B cell (primary cell): ENCODE data around the gene ZNF558. TPM values are rescaled to one million over a fixed set of nuclear protein-coding genes. Genes with fewer than 3 reads are reported as not detected.

Source experiments
- ATAC-seq: fragments of 200-7000 bp; cut with Tn5 transposase; one replicate; pipeline ENCODE4 v1.10.0; 2021; ENCODE audit warnings: low read depth, mild to moderate bottlenecking, moderate number of reproducible peaks, moderate library complexity
- CTCF ChIA-PET: fragments of 350-600 bp; sonication (Branson Sonifier 250); formaldehyde crosslinking; loops from one replicate; lab custom pipeline; 2021; ENCODE audit warnings: antibody characterized with exemption, inconsistent platforms; lab: Charles Lee
- POLR2A ChIA-PET: fragments of 350-600 bp; sonication (Branson Sonifier 250); formaldehyde crosslinking; loops from one replicate; lab custom pipeline; 2021; ENCODE audit warnings: antibody characterized with exemption; lab: Charles Lee
- DNase-seq: peaks from one replicate; pipeline ENCODE4 v3.0.0; 2013
- H2AFZ ChIP-seq: 2 replicates; pipeline ENCODE4 v1.6.1; 2012; ENCODE audit warnings: mild to moderate bottlenecking, low read depth, low read length; ENCODE audit not compliant: insufficient read depth, poor library complexity, severe bottlenecking
- H3K27ac ChIP-seq, 2 donors: 1 replicate in 1 of 2; 2 replicates in 1 of 2; pipeline ENCODE4 v1.5.1; 2012 to 2013; ENCODE audit warnings: low read length in 2 of 2, mild to moderate bottlenecking in 2 of 2, moderate library complexity in 1 of 2
- H3K27me3 ChIP-seq, 4 experiments: fragments of 200-600 bp in 1 of 4; sonication (generic) in 1 of 4; replicated peaks in 1 of 4; 1 replicate in 2 of 4; 2 replicates in 2 of 4; pipeline versions ENCODE4 v1.6.1 to v1.7.0; 2013 to 2016; ENCODE audit warnings: low read length in 3 of 4, mild to moderate bottlenecking in 2 of 4, mixed read lengths in 1 of 4, moderate library complexity in 1 of 4; ENCODE audit not compliant: insufficient read depth in 4 of 4, control insufficient read depth in 3 of 4; ENCODE audit errors: control extremely low read depth in 1 of 4
- H3K36me3 ChIP-seq, 2 experiments: replicated peaks in 1 of 2; 1 replicate in 1 of 2; 2 replicates in 1 of 2; pipeline versions ENCODE4 v1.6.1 to v1.7.1; 2013; ENCODE audit warnings: low read length in 1 of 2; ENCODE audit not compliant: insufficient read depth in 2 of 2, control insufficient read depth in 1 of 2; ENCODE audit errors: control extremely low read depth in 1 of 2, extremely low read depth in 1 of 2
- H3K4me1 ChIP-seq, 2 donors: fragments of 200-600 bp in 1 of 2; sonication (generic) in 1 of 2; 1 replicate in 1 of 2; 2 replicates in 1 of 2; pipeline versions ENCODE4 v1.5.1 to v1.6.1; 2013 to 2017; ENCODE audit warnings: low read length in 2 of 2; ENCODE audit not compliant: control insufficient read depth in 2 of 2, insufficient read depth in 2 of 2
- H3K4me2 ChIP-seq: replicated peaks from 2 replicates; pipeline ENCODE3; 2012; ENCODE audit warnings: mild to moderate bottlenecking, low read depth, low read length; ENCODE audit not compliant: poor library complexity, severe bottlenecking
- H3K4me3 ChIP-seq, 5 experiments: fragments of 200-600 bp in 1 of 5; sonication (generic) in 1 of 5; 1 replicate in 3 of 5; 2 replicates in 2 of 5; pipeline versions ENCODE4 v1.5.1 to v1.7.0; 2011 to 2016; ENCODE audit warnings: low read length in 4 of 5, mild to moderate bottlenecking in 4 of 5, low read depth in 2 of 5, control low read depth in 1 of 5, moderate library complexity in 1 of 5; ENCODE audit not compliant: insufficient read depth in 1 of 5; ENCODE audit errors: control extremely low read depth in 1 of 5, extremely low read depth in 1 of 5
- H3K79me2 ChIP-seq: fragments of 200-600 bp; sonication (generic); one replicate; pipeline ENCODE4 v1.6.0; 2016; ENCODE audit warnings: low read length; ENCODE audit not compliant: control insufficient read depth, insufficient read depth
- H3K9ac ChIP-seq: fragments of 200-600 bp; sonication (generic); 2 replicates; pipeline ENCODE4 v1.6.1; 2017; ENCODE audit warnings: mild to moderate bottlenecking, low read length, moderate library complexity
- H3K9me3 ChIP-seq, 3 donors: one replicate each; pipeline versions ENCODE4 v1.6.1 to v1.7.1; 2013; ENCODE audit warnings: low read length in 2 of 3; ENCODE audit not compliant: control insufficient read depth in 2 of 3, insufficient read depth in 1 of 3; ENCODE audit errors: control extremely low read depth in 1 of 3
- H4K20me1 ChIP-seq: 2 replicates; pipeline ENCODE4 v1.6.0; 2012; ENCODE audit warnings: mild to moderate bottlenecking, low read length; ENCODE audit not compliant: insufficient read depth, control insufficient read depth, poor library complexity, severe bottlenecking
- H3K27ac Mint-ChIP-seq: one replicate; pipeline ENCODE4 v1.8.0; 2021; ENCODE audit warnings: mixed read lengths
- H3K27me3 Mint-ChIP-seq: one replicate; pipeline ENCODE4 v1.8.0; 2021; ENCODE audit warnings: mixed read lengths
- H3K4me1 Mint-ChIP-seq: one replicate; pipeline ENCODE4 v1.8.0; 2021; ENCODE audit warnings: mixed read lengths
- H3K4me3 Mint-ChIP-seq: one replicate; pipeline ENCODE4 v1.8.0; 2021; ENCODE audit warnings: mixed read lengths
- H3K9me3 Mint-ChIP-seq: one replicate; pipeline ENCODE4 v1.8.0; 2022; ENCODE audit warnings: mixed read lengths; ENCODE audit not compliant: insufficient read depth
- EZH2 ChIP-seq: IDR thresholded peaks from 2 replicates; pipeline ENCODE4 v1.6.1; 2012; ENCODE audit warnings: borderline replicate concordance, low read depth, mild to moderate bottlenecking, moderate library complexity, low read length; ENCODE audit not compliant: insufficient read depth, poor library complexity, severe bottlenecking
- whole genome bisulfite sequencing: methylation state at CpG from one replicate; pipeline ENCODE4 v1.1.5; 2013; ENCODE audit warnings: missing lambda C conversion rate; ENCODE audit not compliant: insufficient coverage; 5-methylcytosine and 5-hydroxymethylcytosine counted together
- intact Hi-C: fragments of 100-400 bp; cut with micrococcal nuclease; formaldehyde crosslinking; loops from one replicate; pipeline ENCODE4 v1.10.0; 2022
- polyA plus RNA-seq: library from polyadenylated mRNA; depleted of rRNA; stranded (reverse); fragments of >200 nt; gene quantifications from 2 replicates; pipeline ENCODE4 v1.2.3, GENCODE V29; 2012
- total RNA-seq, 2 donors: library from RNA; stranded (reverse); fragments of 120-200 nt in 1 of 2; gene quantifications; 1 replicate in 1 of 2; 2 replicates in 1 of 2; pipeline versions ENCODE4 v1.2.3 to v1.2.4, GENCODE V29; 2013 to 2022
- TF ChIP-seq, protein P1 (sequence below): fragments of 200-600 bp; IDR thresholded peaks from one replicate; pipeline ENCODE4 v1.8.0; 2022; ENCODE audit warnings: antibody characterized with exemption, mild to moderate bottlenecking

Gene ZNF558
- total and polyA plus RNA-seq, 2 donors (not counting 1 experiment from before 2014, with no cell fraction given) = 28.8 to 29.8 TPM

DNA sequence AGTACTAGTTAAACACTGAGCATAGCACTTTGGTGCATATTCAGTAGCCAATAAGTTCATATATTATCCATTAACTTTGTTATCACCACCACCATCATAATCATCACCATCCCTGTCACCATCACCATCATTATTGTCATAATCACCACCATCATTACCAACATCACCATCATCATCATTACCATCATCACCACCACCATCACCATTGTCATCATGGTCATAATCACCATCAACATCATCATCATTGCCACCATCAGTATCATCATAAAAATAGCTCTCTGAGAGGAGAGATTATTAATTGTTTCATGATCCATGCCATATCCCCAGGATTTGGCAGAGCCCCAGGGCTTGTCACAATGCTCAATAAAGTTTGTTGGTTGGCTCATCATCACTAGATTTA, 49.4 kb upstream of the ZNF558 start:
- H3K27ac Mint-ChIP-seq = no peak overlapping the region
- POLR2A ChIA-PET = no interaction called here
- Histone ChIP-seq H3K9ac (no peak overlapping the region), H2AFZ (no peak overlapping the region), H3K79me2 (no peaks in the 10 kb centered on the region), H3K9me3 (peaks cover 0 to 37% (median 0%) of the 10 kb centered on the region in 3 donors), H3K27me3 (no peaks in the 10 kb centered on the region), H4K20me1 (no peaks in the 10 kb centered on the region), H3K36me3 (no peaks in the 10 kb centered on the region), H3K4me3 (no peak overlapping the region), H3K27ac (no peak overlapping the region), H3K4me1 (no peaks in the 10 kb centered on the region), H3K4me2 (no peak overlapping the region)
- H3K9me3 Mint-ChIP-seq = peaks cover 12% of the 10 kb centered on the region
- intact Hi-C loops = no loop called here
- H3K27me3 Mint-ChIP-seq = peaks cover 5% of the 10 kb centered on the region
- no peak overlapping the region for H3K4me3 Mint-ChIP-seq
- no peak for ATAC-seq
- CTCF ChIA-PET = no interaction called here
- no peak for DNase-seq
- TF ChIP-seq, protein P1, sequence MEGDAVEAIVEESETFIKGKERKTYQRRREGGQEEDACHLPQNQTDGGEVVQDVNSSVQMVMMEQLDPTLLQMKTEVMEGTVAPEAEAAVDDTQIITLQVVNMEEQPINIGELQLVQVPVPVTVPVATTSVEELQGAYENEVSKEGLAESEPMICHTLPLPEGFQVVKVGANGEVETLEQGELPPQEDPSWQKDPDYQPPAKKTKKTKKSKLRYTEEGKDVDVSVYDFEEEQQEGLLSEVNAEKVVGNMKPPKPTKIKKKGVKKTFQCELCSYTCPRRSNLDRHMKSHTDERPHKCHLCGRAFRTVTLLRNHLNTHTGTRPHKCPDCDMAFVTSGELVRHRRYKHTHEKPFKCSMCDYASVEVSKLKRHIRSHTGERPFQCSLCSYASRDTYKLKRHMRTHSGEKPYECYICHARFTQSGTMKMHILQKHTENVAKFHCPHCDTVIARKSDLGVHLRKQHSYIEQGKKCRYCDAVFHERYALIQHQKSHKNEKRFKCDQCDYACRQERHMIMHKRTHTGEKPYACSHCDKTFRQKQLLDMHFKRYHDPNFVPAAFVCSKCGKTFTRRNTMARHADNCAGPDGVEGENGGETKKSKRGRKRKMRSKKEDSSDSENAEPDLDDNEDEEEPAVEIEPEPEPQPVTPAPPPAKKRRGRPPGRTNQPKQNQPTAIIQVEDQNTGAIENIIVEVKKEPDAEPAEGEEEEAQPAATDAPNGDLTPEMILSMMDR = no peak
- no peak for TF ChIP-seq EZH2
- H3K4me1 Mint-ChIP-seq = no peaks in the 10 kb centered on the region

DNA sequence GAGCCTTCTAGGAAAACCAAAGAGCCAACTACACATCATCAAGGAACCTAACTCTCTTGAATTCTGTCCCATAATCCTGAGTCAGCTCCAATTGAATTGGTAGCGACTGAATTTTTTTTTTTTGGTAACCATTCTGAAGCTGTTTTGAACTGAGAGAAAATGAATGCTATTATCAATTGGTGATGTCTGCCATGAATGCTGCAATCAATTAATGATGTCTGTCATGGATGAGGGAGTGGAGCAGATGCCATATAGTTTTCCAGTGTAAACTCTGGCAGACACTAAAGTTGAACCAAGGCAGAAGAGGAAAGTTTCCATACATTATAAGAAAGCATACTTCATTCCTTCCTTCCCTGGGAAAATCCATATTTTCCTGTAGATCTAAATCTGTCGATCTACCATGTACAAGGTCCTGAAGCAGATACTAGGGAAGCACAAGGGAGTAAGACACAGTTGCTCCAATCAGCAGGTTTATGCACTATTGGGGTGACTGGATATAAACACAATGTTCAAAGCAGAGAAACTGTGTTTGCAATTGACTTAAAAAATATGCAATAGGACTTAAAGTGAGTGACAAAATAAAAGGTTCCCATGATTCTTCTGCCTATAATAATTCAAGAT, 48.9 kb upstream of the ZNF558 start:
- H3K9ac ChIP-seq = no peak overlapping the region
- H3K4me3 Mint-ChIP-seq = no peak overlapping the region
- H3K27ac Mint-ChIP-seq = no peak overlapping the region
- H3K27me3 Mint-ChIP-seq = peaks cover 5% of the 10 kb centered on the region
- ChIA-PET CTCF (no interaction called here), POLR2A (no interaction called here)
- no peaks in the 10 kb centered on the region for H3K36me3 ChIP-seq
- H3K79me2 ChIP-seq = no peaks in the 10 kb centered on the region
- peaks cover 12% of the 10 kb centered on the region for H3K9me3 Mint-ChIP-seq
- H3K4me2 ChIP-seq = no peak overlapping the region
- H3K4me1 ChIP-seq = no peaks in the 10 kb centered on the region
- peaks cover 0 to 33% (median 0%) of the 10 kb centered on the region in 3 donors for H3K9me3 ChIP-seq
- no peak overlapping the region for H2AFZ ChIP-seq
- ATAC-seq (no peak), DNase-seq (no peak)
- no peaks in the 10 kb centered on the region for H4K20me1 ChIP-seq
- WGBS = 100% methylated on average over 1 of the region's 2 CpGs
- no peak for TF ChIP-seq EZH2
- TF ChIP-seq, protein P1 = no peak
- H3K4me3 ChIP-seq = no peak overlapping the region
- H3K27me3 ChIP-seq = no peaks in the 10 kb centered on the region
- intact Hi-C loops = no loop called here
- H3K27ac ChIP-seq = no peak overlapping the region
- no peaks in the 10 kb centered on the region for H3K4me1 Mint-ChIP-seq
